SIG-M5 treated with dmso at 0.1 percent for 504 hours (cell line): ENCODE results near the gene TMC5.
"Not testable (repeated sequence)": the region's sequence is repeated elsewhere in the genome, so short reads cannot be mapped to it uniquely, and the experiment has no call there.

ENCODE experiments used
- DNase-seq: peaks from one replicate; lab custom pipeline; 2025; ENCODE audit not compliant: unreplicated experiment; lab: John Stamatoyannopoulos, UW

TMC5 gene

GRCh38 chr16:19406891-19407491 lies 10.7 kb upstream of the TMC5 start:
- no peak for DNase-seq

DNA sequence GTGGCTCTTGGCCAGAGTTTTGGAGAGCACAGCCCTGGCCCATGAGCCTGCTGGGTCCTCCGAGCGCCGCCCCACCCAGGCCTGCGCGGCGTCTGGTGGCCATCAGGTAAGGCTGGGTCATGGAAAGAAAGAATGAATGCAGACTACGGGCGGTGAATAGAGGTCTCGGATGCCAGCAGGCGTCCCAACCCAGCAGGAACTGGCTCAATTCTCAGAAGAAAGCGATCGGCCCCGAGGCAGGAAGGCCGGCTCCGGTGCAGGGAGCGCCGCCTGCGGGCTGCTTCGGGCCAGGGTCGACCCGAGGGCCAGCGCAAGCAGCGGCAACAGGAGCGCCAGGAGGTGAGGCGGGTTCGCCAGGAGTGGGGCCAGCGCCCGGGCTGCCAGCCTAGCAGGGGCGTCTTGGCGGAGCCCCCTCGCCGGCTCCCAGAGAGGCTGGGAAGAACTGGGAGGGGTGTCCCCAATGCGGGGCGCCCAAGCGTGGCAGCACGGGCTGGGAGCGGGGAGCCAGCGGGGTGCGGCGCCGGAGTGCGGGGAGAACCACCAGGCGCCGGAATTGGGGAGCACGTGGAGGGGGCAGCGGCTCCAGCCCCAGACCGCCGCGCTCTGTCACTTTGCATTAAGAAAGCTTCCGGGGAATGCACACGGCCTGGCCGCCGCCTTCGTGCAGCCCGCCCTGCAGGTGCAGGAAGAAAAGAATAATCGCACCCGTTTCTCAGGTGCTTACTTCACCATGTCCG lies 7.1 kb upstream of the TMC5 start:
- DNase-seq, result no peak

DNA sequence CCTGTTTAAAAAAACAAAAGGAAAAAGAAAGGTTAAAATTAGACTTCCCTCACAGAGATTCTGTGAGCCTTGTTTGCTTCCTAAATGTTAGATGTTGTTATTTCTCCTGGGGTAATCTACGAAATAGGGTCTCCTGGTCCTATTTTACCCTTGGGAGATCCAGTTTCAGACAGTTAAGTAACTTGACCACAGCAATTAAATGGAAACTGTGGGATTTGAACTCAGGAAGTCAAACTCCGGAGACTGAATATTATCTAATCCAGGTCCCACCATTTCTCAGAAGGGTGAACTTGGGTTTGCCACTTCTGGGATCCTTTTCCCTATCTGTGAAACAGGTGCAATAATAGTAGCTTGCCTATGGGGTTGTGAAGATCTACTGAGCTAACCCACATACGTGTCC lies 6.4 kb upstream of the TMC5 start:
- no peak for DNase-seq

GRCh38 chr16:19412055-19412454 lies 5.6 kb upstream of the TMC5 start:
- DNase-seq, result not testable (repeated sequence)

DNA sequence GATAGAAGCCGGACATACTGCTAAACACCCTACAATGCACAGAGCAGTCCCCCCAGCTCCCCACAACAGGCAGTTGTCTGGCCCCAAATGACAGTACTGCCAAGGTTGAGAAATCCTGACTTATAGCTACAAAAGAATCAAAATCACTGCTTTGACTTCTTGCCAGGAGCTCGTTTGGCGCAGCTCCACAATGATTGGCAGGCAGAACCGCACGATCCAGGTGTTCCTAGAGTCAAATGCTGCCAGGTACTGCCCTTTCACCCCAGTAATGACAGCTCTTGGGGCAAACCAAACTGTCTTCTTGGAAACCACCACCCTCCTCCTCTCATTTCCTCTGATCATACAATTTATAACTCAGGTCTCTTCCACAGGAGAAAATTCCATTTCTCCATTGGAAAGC lies 2.2 kb upstream of the TMC5 start:
- DNase-seq, result no peak

DNA sequence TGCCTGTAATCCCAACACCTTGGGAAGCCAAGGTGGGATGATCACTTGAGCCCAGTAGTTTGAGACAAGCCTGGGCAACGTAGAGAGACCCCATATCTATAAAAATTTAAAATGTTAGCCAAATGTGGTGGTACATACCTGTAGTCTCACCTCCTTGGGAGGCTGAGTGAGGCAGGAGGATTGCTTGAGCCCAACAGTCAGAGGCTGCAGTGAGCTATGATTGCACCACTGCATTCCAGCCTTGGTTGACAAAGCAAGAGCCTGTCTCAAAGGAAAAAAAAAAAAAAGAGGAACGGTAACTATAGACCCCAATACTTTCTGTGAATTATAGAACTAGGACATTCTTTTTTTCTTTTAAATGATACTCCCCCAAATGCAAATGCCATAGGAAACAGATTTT lies 1.8 kb upstream of the TMC5 start:
- DNase-seq, result no peak

DNA sequence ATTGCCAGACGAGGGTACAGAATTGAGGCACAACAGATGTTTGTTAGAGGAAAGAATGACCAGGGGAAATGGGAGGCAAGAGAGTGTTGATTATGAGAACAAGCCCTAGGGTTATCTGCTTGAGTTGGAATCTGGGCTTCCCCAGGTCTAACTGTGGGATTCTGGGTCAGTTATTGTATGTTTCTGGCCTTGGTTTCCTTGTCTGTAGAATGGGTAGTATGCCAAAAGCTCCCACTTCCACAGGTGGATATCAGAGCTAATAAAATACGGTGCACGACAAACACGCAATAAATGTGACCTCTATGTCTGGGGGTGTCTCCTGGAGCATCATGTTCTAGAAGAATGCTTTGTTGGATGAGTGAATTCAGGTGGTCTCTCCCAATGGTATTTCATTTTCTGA lies 517 bp downstream of the TMC5 start:
- no peak for DNase-seq

DNA sequence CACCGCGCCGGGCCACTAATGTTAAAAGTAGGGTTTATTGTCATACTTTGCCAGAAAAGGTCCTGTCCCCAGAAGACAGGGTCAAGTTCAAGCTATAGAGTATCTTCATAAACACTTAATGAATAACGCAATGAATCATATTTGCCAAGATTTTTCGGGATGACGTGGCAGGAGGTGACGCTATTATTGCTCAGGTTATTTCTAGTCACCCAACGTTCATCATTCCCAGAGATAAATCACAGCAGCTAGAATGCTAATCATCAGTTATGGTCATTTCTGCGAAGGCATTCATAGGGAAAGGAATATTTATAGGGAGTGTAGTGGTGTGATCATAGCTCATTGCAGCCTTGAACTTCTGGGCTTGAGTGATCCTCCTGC lies 2.0 kb downstream of the TMC5 start:
- no peak for DNase-seq

- DNase-seq, result no peak
Measured at GRCh38 chr16:19424478-19424877, 6.8 kb downstream of the TMC5 start.

GRCh38 chr16:19430345-19430744 lies 12.7 kb downstream of the TMC5 start:
- no peak for DNase-seq

GRCh38 chr16:19431636-19432340 lies 14.1 kb downstream of the TMC5 start:
- DNase-seq, result no peak

DNA sequence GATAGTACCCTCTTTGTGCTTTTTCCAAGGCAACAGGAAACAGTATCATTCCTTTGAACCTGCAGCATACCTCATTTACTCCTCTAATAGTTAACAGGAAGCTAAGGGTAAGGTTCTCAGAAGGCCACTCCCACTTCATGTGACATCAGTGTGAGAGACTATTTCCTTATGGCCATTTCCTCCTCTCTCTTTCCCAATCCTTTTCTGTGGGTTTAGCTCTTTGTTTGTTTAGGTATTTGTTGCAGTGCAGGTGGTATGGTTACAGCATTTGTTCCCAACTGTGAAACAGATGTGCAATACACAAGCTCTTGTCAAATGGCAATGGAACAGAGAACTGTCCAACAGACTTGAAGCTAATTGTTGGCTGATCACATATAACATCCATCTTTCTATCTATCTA lies 14.7 kb downstream of the TMC5 start:
- peak; percentile 65 for DNase-seq

- DNase-seq, result no peak
Measured at GRCh38 chr16:19434584-19434983, 16.9 kb downstream of the TMC5 start.

DNA sequence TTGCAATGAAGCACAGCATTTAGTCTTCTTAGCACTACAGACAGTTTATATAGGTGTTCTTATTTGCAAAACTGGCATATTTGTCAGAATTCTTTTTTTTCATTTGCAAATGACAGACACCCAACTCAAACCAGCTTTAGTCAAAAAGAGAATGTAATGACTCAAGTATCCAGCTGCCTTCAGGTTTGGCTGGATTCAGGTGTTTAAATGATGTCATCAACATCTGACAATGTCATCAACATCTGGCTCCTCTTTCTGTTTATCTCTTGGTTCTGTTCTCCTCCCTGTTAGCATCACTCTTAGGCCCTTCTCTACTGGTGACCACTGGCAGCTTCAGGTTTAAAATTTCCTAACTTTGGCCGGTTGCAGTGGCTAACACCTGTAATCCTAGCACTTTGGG lies 18.9 kb downstream of the TMC5 start:
- no peak for DNase-seq

- DNase-seq, result peak; percentile 16
Measured at GRCh38 chr16:19437280-19437679, 19.6 kb downstream of the TMC5 start.

DNA sequence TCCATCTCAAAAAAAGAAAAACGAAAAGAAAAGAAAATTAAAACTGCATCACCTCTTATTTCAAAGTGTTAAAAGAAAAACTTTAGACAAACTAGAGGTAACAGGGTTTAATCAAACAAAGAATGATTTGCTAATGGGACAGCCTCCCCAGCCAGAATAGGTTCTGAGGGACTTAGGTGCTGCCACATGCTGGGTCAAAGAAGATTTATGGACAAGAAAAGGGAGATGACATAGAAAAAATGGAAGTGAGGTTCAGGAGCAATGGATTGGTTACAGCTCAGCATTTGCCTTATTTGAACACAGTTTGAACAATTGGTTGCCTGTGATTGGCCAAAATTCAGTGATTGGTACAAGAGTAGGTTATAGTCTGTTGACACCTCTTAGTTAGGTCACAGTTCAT lies 21.1 kb downstream of the TMC5 start:
- DNase-seq, result no peak

GRCh38 chr16:19439483-19439882 lies 21.8 kb downstream of the TMC5 start:
- no peak for DNase-seq

GRCh38 chr16:19443659-19444058 lies 26.0 kb downstream of the TMC5 start:
- no peak for DNase-seq

- no peak for DNase-seq
Measured at GRCh38 chr16:19446300-19446846, 28.7 kb downstream of the TMC5 start.

GRCh38 chr16:19446886-19447285 lies 29.2 kb downstream of the TMC5 start:
- DNase-seq, result no peak

GRCh38 chr16:19450186-19450585 lies 32.5 kb downstream of the TMC5 start:
- DNase-seq, result no peak

DNA sequence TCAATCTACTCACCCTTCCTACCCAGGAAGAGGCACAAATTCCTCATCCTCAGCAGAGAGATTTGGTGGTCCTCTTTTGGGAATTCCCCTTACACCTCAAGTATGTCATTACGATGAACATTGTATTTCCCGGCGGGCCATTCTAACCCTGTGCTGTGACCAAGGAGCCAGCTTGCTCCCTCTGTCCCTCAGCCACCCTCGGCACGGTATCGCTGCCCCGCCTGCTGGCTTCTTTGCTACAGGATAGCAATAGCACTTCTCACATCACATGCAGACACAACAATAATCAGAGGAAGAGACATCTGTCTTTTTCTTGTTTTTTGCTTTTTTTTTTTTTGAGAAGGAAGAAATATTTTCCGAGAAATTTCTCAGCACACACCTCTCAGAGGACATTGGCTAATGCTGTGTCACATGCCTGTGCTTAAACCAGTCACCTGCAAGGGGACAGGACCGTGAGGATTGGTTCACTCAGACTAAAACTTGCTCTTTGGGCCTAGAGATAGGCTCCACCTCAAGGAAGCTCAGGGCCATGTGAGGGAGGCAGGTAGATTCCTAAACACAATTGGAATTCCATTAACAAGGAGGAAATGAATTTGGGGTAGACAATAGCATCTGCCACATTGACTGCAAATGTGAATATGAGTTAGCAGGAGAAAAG lies 41.2 kb downstream of the TMC5 start:
- DNase-seq, result no peak
